Measurements from ENCODE around the gene ZNF44. TPM values are rescaled to one million over a fixed set of nuclear protein-coding genes. Genes with fewer than 3 reads are reported as not detected.

Gene ZNF44
- total and polyA plus RNA-seq, 4 donors = 4.1 to 17.9 (median 6.8) TPM

- H3K9ac ChIP-seq (ENCODE audit: low read depth in 1 of 2, low read length in 2 of 2) = no peak overlapping the region
- over 99% methylated on average over 7 of the region's 7 CpGs for WGBS
- H3K4me3 ChIP-seq (ENCODE audit: low read depth in 1 of 3, low read length in 3 of 3) = no peak overlapping the region
Observed at GRCh38 chr19:12289790-12290065, 5.0 kb downstream of the ZNF44 start.

More at GRCh38 chr19:12289790-12290065, 5.0 kb downstream of the ZNF44 start:
- DNase-seq (ENCODE audit: low spot score) = no peak
- TF ChIP-seq FOXA2 (IDR thresholded peaks at IDR 0.05) (no peak), GABPA (IDR thresholded peaks at IDR 0.05 in 1 of 2, conservative IDR thresholded peaks at IDR 0.05 in 1 of 2) (no peak), SP1 (IDR thresholded peaks at IDR 0.05) (no peak), JUND (IDR thresholded peaks at IDR 0.05) (no peak), REST (IDR thresholded peaks at IDR 0.05) (no peak), HNF4A (conservative IDR thresholded peaks at IDR 0.05) (no peak), CTCF (IDR thresholded peaks at IDR 0.05; ENCODE audit: low read depth, low read length, missing input control) (no peak), HNF4G (IDR thresholded peaks at IDR 0.05) (no peak), TAF1 (conservative IDR thresholded peaks at IDR 0.05) (no peak), EGR1 (IDR thresholded peaks at IDR 0.05; ENCODE audit: low read depth in 2 of 2) (no peak), MAX (IDR thresholded peaks at IDR 0.05) (no peak), NR2F2 (IDR thresholded peaks at IDR 0.05) (no peak), RXRA (IDR thresholded peaks at IDR 0.05) (no peak), RAD21 (IDR thresholded peaks at IDR 0.05) (no peak), ATF3 (IDR thresholded peaks at IDR 0.05) (no peak), FOXA1 (IDR thresholded peaks at IDR 0.05) (no peak), YY1 (IDR thresholded peaks at IDR 0.05) (no peak), ZBTB33 (IDR thresholded peaks at IDR 0.05) (no peak)
- Histone ChIP-seq H3K27ac (ENCODE audit: low read depth in 1 of 2, low read length in 2 of 2) (no peak overlapping the region), H3K4me1 (ENCODE audit: control insufficient read depth in 4 of 4, insufficient read depth in 4 of 4, low read length in 3 of 4) (peaks cover 6 to 12% (median 10%) of the 10 kb centered on the region in 4 donors), H3K36me3 (ENCODE audit: control insufficient read depth in 4 of 4, insufficient read depth in 3 of 4, low read depth in 1 of 4, low read length in 3 of 4) (peaks cover 5 to 15% (median 8%) of the 10 kb centered on the region in 4 donors), H3K27me3 (ENCODE audit: control insufficient read depth in 4 of 4, insufficient read depth in 4 of 4, low read length in 3 of 4) (no peaks in the 10 kb centered on the region), H3K9me3 (ENCODE audit: control insufficient read depth in 4 of 4, low read length in 3 of 4) (peaks cover 0 to 2% (median 0%) of the 10 kb centered on the region in 4 donors)
